ENCODE results near the gene R3HDM2.
"Not testable (repeated sequence)": the region's sequence is repeated elsewhere in the genome, so short reads cannot be mapped to it uniquely, and the experiment has no call there.

R3HDM2 gene

DNA sequence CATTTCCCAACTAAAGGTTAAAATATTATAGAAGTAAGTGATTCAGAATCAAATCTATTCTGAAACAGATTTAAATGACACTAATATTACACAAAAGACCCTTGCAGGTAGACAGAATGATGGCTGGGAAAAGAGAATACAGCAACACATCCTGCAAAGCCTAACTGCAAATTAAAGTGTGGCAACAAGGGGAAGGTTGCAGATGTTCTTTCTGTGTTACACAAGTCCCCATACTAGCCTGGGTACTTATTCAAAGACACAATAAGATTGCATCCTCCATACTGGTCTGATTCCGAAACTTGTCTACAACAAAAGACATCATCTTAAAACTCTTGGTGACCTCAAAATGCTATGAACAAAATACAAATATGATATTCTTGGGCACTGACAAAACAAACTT, 50.5 kb downstream of the R3HDM2 start:
- no peak overlapping the region for H3K4me3 Mint-ChIP-seq
- peaks cover 21 to 24% of the 10 kb centered on the region in 2 donors for H3K36me3 Mint-ChIP-seq
- ATAC-seq (replicated peaks) (no peak), DNase-seq (no peak)
- no peaks in the 10 kb centered on the region for H3K27me3 Mint-ChIP-seq
- H3K27ac Mint-ChIP-seq, result no peak overlapping the region
- H3K4me1 Mint-ChIP-seq, result peaks cover 6 to 24% of the 10 kb centered on the region in 2 donors
- no peaks in the 10 kb centered on the region for H3K9me3 Mint-ChIP-seq

DNA sequence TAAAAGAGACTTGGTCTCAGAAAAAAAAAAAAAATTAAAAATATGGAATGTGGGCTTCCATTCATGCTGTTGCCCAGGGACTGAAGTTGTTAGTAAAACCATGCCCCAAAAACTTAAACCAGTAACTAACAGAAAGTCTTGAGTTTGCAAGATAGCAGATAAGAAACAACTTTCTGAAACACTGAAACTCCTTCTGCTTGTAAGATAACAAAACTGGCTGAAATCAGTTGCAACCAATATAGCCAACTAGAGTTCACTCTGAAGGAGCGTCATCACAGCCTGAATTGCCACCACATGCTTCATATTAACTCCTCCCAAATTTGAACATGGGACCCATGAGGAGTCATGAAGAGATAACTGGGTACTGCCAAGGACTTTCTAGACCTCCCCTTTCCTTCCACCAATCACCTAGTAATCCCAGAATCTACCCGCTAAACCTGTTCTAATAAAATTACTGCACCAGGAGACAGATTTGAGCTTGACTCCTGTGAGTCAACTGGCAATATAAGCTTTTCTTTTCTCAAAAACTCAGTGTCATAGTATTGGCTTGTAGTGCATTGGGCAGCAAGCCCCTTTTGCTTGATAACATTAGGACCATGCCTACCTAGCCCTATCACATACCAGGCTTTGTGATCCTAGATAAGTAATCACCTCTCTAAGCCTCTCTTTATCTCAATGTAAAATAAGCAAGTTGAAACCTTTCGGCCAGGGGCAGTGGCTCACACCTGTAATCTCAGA, 53.6 kb downstream of the R3HDM2 start:
- no peak for ATAC-seq (replicated peaks)

DNA sequence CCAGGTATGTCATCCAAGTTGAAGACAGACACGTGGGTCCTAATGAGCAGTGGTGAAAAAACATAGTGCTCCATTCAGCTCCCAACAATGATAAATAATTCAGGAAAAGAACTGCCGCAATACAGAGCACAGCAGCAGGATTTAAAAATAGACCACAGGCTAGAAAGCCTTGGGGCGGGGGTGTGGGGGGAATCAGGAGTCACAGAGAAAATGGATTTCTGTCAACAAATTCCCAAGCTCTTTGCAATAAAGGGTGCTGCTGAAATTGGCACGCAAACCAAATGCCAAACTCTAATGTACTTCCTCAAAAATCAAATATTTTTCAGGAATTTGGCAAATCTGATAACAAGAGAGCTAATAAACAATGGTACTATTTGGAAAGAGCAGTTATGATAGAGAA, 58.6 kb downstream of the R3HDM2 start:
- Mint-ChIP-seq H3K4me1 (peaks cover 0 to 5% of the 10 kb centered on the region in 2 donors), H3K9me3 (no peaks in the 10 kb centered on the region), H3K27me3 (no peaks in the 10 kb centered on the region), H3K4me3 (no peak overlapping the region), H3K36me3 (peaks cover 15 to 40% of the 10 kb centered on the region in 2 donors), H3K27ac (no peak overlapping the region)
- no peak for ATAC-seq (replicated peaks)
- DNase-seq, result no peak

More for the DNA sequence above, 53.6 kb downstream of the R3HDM2 start:
- Mint-ChIP-seq H3K27ac (no peak overlapping the region), H3K9me3 (no peaks in the 10 kb centered on the region), H3K4me3 (no peak overlapping the region), H3K27me3 (no peaks in the 10 kb centered on the region), H3K36me3 (peaks cover 26 to 30% of the 10 kb centered on the region in 2 donors), H3K4me1 (peaks cover 6 to 23% of the 10 kb centered on the region in 2 donors)
- no peak for DNase-seq

DNA sequence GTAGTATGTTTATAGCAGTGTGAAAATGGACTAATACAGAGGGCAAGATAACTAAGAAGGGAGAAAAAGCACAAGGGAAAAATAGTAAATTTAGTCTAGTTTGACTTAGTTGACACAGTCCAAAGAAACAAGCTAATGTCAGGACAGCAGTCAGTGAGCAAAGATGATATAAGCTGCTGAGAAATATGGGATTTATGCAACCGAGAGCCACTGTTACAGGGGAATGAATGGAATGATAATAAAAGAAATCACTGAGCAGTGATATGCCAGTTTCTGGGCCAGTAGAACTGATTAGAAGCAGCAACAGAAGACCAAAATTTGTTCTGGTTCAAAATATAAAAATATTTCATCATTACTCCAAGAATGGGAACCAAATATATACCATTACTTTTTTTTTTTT, 60.1 kb downstream of the R3HDM2 start:
- Mint-ChIP-seq H3K36me3 (peaks cover 23 to 49% of the 10 kb centered on the region in 2 donors), H3K4me3 (no peak overlapping the region), H3K27me3 (no peaks in the 10 kb centered on the region), H3K9me3 (peaks cover 4 to 6% of the 10 kb centered on the region in 2 donors), H3K27ac (no peak overlapping the region), H3K4me1 (peaks cover 0 to 5% of the 10 kb centered on the region in 2 donors)
- DNase-seq, result no peak
- no peak for ATAC-seq (replicated peaks)

DNA sequence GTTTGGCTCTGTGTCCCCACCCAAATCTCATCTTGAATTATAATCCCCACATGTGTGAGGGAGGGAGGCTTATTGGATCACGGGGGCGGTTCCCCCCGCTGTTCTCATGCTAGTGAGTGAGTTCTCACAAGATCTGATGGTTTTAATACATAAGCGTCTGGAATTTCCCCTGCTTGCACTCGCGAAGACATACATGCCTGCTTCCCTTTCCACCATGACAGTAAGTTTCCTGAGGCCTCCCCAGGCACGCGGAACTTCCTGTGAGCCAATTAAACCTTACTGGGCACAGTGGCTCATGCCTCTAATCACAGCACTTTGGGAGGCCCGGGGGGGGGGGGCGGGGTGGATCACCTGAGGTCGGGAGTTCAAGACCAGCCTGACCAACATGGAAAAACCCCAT, 60.8 kb downstream of the R3HDM2 start:
- H3K4me1 Mint-ChIP-seq, result peaks cover 0 to 5% of the 10 kb centered on the region in 2 donors
- H3K36me3 Mint-ChIP-seq, result peaks cover 21 to 49% of the 10 kb centered on the region in 2 donors
- ATAC-seq (replicated peaks), result no peak
- H3K27ac Mint-ChIP-seq, result no peak overlapping the region
- H3K4me3 Mint-ChIP-seq, result no peak overlapping the region
- H3K9me3 Mint-ChIP-seq, result peaks cover 4 to 6% of the 10 kb centered on the region in 2 donors
- no peaks in the 10 kb centered on the region for H3K27me3 Mint-ChIP-seq
- no peak for DNase-seq

DNA sequence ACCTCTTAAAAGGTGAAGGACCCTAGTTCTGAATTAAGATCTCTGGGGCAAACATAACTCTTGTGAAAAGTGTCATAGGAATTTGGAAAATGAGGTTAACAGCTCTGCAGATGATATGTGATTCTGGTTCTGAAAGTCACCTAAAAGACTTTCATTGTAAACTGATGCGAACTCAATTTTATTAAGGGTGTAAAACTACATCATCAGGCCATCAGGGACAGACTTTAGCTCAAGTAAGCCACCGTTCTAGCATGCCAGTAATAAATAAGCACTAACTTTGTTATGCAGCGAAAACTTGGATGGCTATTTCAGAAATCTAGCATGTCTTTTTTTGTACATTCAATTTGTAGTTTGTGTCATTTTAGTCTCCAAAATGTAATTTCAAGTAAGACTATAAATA, 61.6 kb downstream of the R3HDM2 start:
- no peaks in the 10 kb centered on the region for H3K27me3 Mint-ChIP-seq
- peaks cover 21 to 49% of the 10 kb centered on the region in 2 donors for H3K36me3 Mint-ChIP-seq
- ATAC-seq (replicated peaks), result no peak
- H3K4me3 Mint-ChIP-seq, result no peak overlapping the region
- H3K9me3 Mint-ChIP-seq, result peaks cover 4 to 6% of the 10 kb centered on the region in 2 donors
- peaks cover 0 to 5% of the 10 kb centered on the region in 2 donors for H3K4me1 Mint-ChIP-seq
- H3K27ac Mint-ChIP-seq, result no peak overlapping the region
- DNase-seq, result no peak

DNA sequence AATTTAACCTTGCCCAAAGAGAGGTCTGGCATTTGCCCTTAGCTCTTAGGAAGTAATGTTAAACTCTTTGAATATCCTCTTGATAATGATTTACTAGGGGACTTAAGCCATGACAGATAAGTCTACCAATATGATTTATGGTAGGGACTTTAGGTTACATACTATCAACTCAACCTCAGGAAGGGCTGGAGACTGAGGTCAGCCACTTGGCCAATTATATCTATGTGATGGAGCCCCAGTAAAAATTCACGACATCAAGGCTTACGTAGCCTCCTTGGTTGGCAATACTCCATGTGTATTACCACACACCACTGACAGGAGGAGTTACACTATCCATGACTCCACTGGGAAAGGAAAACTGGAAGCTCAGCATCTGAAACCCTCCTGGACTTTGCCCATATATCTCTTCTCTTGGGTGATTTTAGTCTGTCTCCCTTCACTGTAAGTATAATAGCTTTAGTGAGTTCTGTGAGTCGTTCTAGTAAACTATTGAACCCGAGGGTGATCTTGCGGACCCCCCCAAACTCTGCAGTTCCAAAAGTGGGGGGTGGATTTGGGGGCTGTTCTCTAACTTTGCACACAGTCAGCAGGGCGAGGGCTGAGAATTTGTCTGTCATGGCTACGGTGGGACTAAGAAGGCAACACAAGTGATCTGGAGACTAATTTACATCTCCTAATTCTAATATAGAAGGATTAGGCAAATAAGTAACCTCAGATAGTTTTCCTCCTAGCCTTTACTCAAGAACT, 62.3 kb downstream of the R3HDM2 start:
- Mint-ChIP-seq H3K4me3 (no peak overlapping the region), H3K27ac (no peak overlapping the region), H3K4me1 (peaks cover 0 to 5% of the 10 kb centered on the region in 2 donors), H3K27me3 (no peaks in the 10 kb centered on the region), H3K9me3 (peaks cover 4 to 6% of the 10 kb centered on the region in 2 donors), H3K36me3 (peaks cover 19 to 45% of the 10 kb centered on the region in 2 donors)
- no peak for DNase-seq
- ATAC-seq (replicated peaks), result no peak

DNA sequence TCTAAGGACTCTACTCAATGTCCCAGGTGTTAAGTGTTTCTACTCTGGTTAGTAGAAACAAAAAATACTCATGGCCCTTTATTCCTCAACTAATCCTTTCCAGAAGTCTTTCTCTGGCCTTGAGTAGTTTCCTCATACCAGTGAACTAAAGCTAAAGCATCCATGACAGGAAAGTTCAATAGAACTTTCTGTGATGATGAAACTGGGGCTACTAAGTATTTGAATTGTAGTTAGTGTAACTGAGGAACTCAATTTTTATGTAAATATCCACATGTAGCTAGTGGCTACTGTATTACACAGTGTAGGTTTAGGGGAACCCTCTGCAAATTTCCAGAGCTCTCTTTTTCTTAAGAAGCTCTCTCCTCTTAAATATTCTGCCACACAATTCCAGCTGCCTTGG, 63.7 kb downstream of the R3HDM2 start:
- Mint-ChIP-seq H3K9me3 (peaks cover 4 to 6% of the 10 kb centered on the region in 2 donors), H3K27me3 (no peaks in the 10 kb centered on the region), H3K27ac (no peak overlapping the region), H3K36me3 (peaks cover 19 to 39% of the 10 kb centered on the region in 2 donors), H3K4me1 (peaks cover 0 to 6% of the 10 kb centered on the region in 2 donors), H3K4me3 (no peak overlapping the region)
- no peak for DNase-seq
- no peak for ATAC-seq (replicated peaks)

DNA sequence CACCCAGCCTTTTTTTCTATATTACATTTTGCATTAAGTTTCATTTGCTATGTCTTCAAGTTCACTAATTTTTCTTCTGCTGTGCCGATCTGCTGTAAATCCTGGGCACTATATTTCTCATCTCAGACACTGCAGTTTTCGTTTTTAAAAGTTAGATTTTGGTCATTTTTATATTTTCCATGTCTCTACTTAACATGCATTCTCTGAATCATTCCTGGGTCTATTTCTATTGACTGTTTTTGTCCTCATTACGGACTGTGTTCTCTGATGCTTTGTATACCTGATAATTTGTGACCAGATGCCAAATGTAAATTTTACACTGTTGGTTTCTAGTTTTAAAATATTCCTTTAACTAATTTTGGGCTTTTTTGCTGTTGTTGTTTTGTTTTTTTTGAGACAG, 64.5 kb downstream of the R3HDM2 start:
- Mint-ChIP-seq H3K4me1 (peaks cover 2 to 14% of the 10 kb centered on the region in 2 donors), H3K9me3 (peaks cover 4 to 6% of the 10 kb centered on the region in 2 donors), H3K4me3 (no peak overlapping the region), H3K27me3 (no peaks in the 10 kb centered on the region), H3K27ac (no peak overlapping the region), H3K36me3 (peaks cover 19 to 38% of the 10 kb centered on the region in 2 donors)
- DNase-seq (no peak), ATAC-seq (replicated peaks) (no peak)

DNA sequence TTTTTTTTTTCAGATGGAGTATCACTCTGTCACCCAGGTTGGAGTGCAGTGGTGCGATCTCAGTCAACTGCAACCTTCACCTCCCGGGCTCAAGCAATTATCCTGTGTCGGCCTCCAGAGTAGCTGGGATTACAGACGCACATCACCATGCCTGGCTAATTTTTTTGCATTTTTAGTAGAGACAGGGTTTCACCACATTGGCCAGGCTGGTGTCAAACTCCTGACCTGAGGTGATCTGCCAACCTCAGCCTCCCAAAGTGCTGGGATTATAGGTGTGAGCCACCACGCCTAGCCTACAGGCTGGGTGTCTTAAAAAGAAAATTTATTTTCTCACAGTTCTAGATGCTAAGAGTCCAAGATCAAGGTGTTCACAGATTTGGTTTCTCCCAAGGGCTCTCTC, 66.7 kb downstream of the R3HDM2 start:
- not testable (repeated sequence) for H3K27me3 Mint-ChIP-seq; DNase-seq; H3K4me3 Mint-ChIP-seq; H3K9me3 Mint-ChIP-seq; H3K27ac Mint-ChIP-seq; ATAC-seq (replicated peaks)
- Mint-ChIP-seq H3K36me3 (peaks cover 14 to 32% of the 10 kb centered on the region in 2 donors), H3K4me1 (peaks cover 2 to 10% of the 10 kb centered on the region in 2 donors)

DNA sequence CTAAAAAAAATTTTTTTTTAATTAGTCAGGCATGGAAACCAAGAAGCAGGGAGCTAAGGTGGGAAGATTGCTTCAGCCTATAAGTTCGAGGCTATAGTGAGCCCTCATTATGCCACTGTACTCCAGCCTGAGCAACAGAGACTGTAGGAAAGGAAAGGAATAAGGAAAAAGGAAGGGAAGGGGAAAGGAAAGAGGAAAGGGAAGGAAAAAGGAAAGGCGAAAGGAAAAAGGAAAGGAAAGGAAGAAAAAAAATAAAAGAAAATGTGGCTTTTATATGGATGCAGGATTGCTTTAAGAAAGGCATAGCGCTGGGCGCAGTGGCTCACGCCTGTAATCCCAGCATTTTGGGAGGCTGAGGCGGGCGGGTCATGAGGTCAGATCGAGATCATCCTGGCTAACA, 70.4 kb downstream of the R3HDM2 start:
- Mint-ChIP-seq H3K36me3 (peaks cover 9 to 15% of the 10 kb centered on the region in 2 donors), H3K4me1 (peaks cover 2 to 15% of the 10 kb centered on the region in 2 donors), H3K4me3 (no peak overlapping the region), H3K27me3 (no peaks in the 10 kb centered on the region), H3K27ac (no peak overlapping the region), H3K9me3 (no peaks in the 10 kb centered on the region)
- no peak for DNase-seq
- ATAC-seq (replicated peaks), result no peak

DNA sequence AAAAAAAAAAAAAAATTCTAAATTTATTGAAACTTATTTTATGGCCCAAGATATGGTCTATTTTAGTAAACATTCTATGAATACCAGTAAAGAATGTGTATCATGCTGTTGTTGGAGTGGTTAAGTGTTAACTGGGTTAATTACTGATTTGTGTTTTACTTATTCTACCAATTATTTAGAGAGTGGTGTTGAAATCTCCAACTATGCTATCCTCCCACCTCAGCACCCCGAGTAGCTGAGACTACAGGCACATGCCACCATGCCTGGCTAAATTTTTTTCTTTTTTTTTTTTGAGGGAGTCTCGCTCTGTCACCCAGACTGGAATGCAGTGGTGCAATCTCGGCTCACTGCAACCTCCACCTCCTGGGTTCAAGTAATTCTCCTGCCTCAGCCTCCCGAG, 72.2 kb downstream of the R3HDM2 start:
- Mint-ChIP-seq H3K9me3 (no peaks in the 10 kb centered on the region), H3K27me3 (no peaks in the 10 kb centered on the region), H3K27ac (no peak overlapping the region), H3K4me3 (no peak overlapping the region), H3K36me3 (peaks cover 9 to 19% of the 10 kb centered on the region in 2 donors), H3K4me1 (peaks cover 2 to 15% of the 10 kb centered on the region in 2 donors)
- no peak for DNase-seq
- ATAC-seq (replicated peaks), result no peak

DNA sequence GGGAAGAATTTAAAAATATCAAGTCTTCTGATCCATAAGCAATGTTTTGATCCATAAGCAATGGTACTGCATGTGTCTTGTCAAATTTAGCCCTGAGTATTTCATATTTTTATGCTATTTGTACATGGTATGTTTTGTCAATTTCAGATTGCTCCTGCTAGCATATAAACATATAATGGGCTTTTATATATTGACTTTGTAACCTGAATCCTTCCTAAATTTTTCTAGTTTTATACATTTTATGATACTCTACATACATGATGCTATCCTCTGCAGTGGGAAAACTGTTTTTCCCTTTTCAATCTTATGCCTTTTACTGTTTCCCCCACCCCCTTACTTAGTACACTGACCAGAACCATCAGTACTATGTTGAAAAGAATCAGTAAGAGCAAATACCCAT, 75.1 kb downstream of the R3HDM2 start:
- no peaks in the 10 kb centered on the region for H3K27me3 Mint-ChIP-seq

DNA sequence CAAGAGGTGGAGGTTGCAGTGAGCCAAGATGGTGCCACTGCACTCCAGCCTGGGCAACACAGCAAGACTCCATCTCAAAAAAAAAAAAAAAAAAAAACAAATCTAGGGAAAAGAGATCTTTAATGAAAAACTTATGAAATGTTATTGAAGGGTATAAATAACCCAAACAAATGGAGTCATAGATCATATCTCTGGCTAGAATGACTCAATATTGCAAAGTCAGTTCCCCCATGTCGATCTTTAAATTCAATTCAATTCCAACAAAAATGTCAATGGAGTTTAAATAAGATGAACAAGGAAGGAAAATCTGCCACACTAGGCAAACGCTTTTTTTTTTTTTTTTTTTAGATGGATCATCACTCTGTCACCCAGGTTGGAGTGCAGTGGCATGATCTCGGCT, 78.7 kb downstream of the R3HDM2 start:
- Mint-ChIP-seq H3K27ac (no peak overlapping the region), H3K36me3 (peaks cover 8 to 23% of the 10 kb centered on the region in 2 donors), H3K9me3 (peaks cover 0 to 1% of the 10 kb centered on the region in 2 donors), H3K4me3 (no peak overlapping the region), H3K27me3 (no peaks in the 10 kb centered on the region), H3K4me1 (no peaks in the 10 kb centered on the region)
- ATAC-seq (replicated peaks), result no peak
- DNase-seq, result no peak

More for the DNA sequence above, 75.1 kb downstream of the R3HDM2 start:
- H3K4me3 Mint-ChIP-seq, result no peak overlapping the region
- DNase-seq, result no peak
- H3K9me3 Mint-ChIP-seq, result no peaks in the 10 kb centered on the region
- H3K4me1 Mint-ChIP-seq, result peaks cover 0 to 5% of the 10 kb centered on the region in 2 donors
- H3K27ac Mint-ChIP-seq, result no peak overlapping the region
- no peak for ATAC-seq (replicated peaks)
- H3K36me3 Mint-ChIP-seq, result peaks cover 9 to 19% of the 10 kb centered on the region in 2 donors

DNA sequence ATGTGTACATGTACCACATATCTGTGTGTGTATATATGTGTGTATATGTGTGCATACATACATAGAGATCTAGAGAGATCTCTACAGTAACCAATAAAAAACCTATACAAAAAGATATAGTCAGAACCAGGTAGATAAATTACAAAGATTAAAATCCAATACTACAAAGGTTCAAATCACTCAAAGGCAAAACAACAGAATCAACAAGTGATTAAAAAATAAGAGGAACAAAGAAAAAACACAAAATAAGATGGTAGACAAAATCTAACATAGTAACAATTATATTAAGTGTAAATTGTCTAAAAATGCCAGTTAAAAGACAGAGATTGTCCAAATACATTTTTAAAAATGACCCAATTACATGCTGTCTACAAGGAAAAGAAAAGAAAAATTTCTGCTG, 83.6 kb downstream of the R3HDM2 start:
- peaks cover 0 to 5% of the 10 kb centered on the region in 2 donors for H3K9me3 Mint-ChIP-seq
- no peak overlapping the region for H3K27ac Mint-ChIP-seq
- H3K4me3 Mint-ChIP-seq, result no peak overlapping the region
- no peak for ATAC-seq (replicated peaks)
- peaks cover 8 to 22% of the 10 kb centered on the region in 2 donors for H3K4me1 Mint-ChIP-seq
- H3K36me3 Mint-ChIP-seq, result peaks cover 15 to 40% of the 10 kb centered on the region in 2 donors
- no peaks in the 10 kb centered on the region for H3K27me3 Mint-ChIP-seq
- no peak for DNase-seq
